HG02870 (cell line): ENCODE results near the gene BANF2.
A peak's percentile ranks its signal among the peaks of the same experiment; 100 is the strongest.
"Not testable (repeated sequence)": the region's sequence is repeated elsewhere in the genome, so short reads cannot be mapped to it uniquely, and the experiment has no call there.

Experiments used
- ATAC-seq: cut with Tn5 transposase; IDR thresholded peaks from one replicate; pipeline ENCODE4 v1.9.1; 2021; ENCODE audit warnings: mild to moderate bottlenecking, moderate library complexity; ENCODE audit not compliant: unreplicated experiment

BANF2 gene

DNA sequence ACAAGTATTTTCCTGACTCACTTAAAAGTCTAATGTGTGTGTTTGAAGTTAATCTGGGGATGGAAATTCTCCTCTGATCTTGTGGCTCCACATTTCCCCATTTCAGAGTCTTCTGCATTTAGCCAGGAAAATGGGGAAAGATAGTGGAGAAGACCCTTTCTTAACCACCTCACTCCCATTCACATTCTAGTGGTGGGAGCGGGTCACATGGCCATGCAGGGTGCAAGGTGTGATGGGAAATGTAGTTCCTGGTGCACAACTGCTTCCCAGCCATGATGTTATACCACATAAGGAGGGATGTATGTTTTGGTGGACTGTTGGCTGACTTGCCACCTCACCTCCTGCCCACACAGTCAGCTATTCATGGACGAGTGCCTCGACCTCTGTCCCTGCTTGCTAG lies 61.8 kb downstream of the BANF2 start:
- ATAC-seq: no peak

DNA sequence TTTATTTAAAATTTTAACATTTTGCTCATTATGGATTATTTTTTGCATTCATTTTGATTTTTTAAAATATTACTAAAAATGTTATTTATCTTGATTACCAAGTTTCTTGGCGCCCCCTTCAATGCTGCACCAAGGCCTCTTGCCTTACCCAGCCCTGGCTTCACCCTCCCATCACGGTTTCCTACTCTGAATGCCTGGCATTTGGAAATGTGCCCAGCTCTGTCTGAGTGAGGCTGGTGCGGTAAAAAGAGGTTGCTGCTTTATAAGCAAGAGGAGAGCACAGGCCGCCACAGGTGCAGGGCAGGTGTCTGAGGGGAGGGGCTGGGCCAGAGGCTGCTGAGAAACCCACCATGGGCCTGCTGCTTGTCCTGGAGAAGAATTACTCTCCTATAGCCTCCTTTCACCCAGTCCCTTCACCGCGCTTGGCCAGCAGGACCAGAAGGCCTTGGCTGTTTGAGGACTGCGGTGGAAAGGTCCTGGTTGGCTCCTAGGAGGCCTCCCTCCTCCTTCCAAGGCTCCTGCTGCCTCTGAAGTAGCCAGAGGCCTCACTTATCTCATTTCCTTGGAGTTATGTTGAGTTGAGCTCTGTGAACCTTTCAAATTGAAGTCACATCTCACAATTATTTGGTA lies 62.6 kb downstream of the BANF2 start:
- no peak for ATAC-seq

DNA sequence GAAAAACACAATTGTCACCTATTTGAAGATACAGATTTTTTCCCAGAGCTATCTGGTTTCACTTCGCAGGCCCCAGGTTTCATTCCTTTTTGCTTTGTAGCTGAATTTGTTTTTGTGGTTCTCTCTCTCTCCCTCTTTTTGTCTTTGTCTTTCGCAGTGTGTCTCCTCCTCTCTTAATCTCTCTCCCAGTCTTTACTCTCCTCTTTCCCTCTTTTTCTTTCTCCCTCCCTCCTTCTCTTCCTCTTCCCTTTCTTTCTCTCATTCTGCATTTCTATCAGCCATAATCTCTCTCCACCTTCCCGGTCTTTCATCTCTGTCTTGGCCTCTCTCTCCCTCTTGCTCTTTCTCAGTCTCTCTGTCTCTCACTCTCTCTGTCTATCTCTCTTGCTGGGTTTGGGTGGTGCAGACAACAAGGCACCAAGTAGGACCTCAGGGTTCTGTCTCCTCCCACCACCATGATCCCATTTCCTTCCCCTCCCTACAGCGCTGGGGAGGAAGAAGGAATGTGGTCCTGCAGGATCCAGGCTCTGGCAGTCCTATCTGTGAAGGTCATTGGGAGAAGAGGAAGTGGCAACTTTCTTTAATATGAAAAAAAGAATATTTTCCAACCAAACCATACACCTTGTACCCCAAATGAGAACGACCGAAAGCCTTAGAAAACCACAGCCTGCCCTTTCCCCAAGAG lies 63.2 kb downstream of the BANF2 start:
- ATAC-seq: no peak

DNA sequence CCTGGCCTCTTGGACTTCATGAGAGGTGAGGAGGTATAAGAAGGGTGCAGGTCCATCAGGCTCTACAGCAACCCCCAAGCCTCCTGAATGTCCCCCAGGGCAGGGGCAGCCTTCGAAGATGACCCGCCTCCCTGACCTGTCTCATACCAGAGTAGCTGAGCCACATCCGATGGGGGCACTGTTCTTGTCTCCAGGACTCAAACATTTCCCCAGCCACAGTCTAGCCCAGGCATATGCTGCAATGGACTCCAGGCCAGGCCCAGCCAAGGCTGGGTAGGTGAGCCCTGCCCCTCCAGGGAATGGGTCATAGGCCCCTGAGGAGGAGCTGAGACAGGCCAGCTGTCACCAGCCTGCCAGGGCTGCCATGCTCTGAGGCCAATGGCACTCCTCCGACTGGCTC lies 65.3 kb downstream of the BANF2 start:
- ATAC-seq: no peak

DNA sequence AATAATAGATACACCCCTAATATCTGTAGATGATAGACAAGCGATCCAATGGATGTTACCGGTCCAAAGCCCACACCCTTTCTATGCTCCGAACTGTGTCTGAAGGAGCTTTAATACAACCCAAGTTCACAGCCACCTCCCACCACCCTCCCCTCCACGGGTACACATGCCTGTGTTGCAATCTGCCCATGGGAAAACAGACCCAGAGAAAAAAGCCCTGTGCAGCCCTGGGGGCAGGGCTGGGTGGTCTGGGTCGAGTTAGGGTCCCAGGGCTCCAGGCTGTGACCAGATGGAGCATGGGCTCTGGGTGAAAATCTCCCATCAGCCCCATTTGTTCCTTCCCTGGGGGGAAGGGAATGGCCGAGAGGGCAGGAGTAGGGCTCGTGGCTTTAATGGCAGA lies 65.8 kb downstream of the BANF2 start:
- no peak for ATAC-seq

DNA sequence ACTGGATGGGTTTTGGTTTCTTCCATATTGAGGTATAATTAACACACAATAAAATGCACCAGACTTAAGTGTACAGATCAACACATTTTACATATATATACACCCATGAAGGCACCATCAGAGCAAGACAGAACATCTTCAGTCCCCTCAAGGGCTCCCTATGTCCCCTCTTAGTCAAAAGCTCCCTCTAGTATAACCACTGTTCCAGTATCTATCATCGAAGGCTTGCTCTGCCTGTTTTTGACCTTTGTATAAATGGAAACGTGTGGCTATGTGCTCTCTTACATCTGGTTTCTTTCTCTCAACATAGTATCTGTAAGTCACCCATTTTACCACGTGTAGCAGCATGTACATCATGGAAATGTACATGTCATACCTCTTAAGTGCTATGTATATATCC lies 66.5 kb downstream of the BANF2 start:
- no peak for ATAC-seq

DNA sequence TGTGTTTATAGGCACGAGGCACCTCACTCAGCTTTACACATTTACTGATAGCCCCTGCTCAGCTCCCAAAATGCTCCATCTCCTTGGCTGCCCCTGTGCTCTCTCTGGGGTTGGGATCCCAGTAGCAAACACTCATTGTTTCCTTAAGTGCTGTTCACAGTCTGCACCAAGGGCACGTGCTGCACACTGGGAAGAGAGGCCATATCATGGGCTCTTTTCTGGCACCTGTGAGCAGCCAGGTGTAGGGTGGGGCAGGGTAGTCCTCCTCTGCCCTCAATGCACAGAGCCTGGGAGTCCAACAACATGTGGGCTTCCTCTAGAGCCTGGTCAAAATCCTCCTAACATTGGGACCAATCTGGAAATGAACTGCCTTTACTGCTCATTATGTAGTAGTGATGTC lies 67.9 kb downstream of the BANF2 start:
- ATAC-seq: no peak

DNA sequence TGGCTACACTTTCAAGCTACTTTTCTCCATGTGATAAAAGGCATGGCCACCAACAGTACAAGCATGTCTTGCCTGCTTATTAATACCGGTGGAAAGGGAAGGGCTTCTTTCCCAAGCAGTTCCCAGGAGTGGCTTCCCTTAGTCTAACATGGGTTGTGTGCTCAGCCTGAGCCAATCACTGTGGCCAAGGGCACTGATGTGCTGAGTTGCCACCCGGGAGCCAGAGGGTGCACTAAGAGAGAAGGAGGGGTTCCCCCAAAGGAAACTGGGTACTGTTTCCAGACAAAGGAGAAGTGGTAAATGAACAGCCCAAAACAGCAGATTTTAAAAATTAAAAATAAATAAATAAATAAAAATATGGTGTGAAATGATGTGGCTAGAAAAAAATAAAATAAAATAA lies 68.5 kb downstream of the BANF2 start:
- ATAC-seq: no peak

DNA sequence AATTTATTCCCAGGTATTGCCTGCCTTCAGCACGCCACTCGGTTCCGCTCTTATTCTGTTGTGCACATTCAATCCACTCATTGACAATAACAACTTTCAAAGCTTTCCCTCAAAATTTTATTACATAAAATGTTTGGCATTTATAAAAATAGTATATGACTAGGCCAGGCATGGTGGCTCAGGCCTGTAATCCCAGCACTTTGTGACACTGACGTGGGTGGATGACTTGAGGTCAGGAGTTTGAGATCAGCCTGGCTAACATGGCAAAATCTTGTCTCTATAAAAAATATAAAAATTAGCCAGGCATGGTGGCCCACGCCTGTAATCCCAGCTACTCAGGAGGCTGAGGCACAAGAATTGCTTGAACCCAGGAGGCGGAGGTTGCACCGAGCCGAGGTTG lies 70.0 kb downstream of the BANF2 start:
- ATAC-seq: not testable (repeated sequence)

DNA sequence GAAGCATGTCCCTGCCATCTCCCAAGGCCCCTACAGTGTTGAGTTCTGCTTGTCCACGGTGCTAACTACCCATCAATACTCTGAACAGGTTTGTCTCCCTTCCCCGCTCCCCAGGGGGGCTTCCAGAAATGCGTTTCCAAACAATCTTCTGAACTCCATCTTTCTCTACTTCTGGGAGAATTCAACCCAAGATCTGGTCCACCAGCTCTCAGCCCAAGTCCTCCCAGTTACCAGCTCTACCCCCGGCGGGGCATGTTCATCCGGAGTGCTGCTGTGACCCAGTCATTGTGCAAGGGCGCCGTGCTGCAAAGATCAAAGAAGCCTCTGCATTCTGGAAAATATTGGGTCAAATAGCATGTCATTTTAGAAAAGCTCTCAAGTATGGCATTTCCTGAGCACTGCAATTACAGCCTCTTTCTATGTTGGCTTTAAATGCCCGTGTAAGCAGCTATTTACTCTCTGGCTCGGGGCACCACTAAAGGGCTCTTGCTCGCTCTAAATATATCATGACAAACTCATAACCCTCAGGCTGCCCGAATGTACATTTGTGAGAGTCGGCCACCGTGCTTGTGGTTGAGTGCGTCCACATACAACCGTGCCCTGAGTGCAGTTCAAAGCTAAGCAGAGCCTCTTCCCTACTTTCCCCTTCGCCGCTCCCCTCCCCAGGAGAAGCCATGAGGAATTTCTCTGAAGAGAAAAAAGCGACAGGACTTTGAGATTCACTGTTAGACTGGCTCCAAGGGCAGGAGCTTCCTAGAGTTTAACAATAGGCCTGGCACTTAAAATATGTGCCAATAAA lies 71.6 kb downstream of the BANF2 start:
- no peak for ATAC-seq

DNA sequence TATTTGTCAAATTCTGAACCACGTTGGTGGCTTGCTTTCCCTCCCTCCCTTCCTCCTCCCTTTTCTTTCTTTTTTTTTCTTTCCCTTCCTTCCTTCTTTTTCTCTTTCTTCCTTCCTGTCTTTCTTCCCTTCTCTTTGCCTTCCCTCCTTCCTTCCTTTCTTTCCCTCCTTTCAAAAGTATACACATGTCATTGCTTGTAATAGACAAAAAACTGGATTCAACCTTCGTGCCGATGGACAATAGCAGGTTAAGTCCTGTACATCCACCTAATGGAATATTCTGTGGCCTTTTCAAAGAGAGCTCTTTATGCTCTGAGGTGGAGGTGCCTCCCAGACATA lies 72.2 kb downstream of the BANF2 start:
- no peak for ATAC-seq

DNA sequence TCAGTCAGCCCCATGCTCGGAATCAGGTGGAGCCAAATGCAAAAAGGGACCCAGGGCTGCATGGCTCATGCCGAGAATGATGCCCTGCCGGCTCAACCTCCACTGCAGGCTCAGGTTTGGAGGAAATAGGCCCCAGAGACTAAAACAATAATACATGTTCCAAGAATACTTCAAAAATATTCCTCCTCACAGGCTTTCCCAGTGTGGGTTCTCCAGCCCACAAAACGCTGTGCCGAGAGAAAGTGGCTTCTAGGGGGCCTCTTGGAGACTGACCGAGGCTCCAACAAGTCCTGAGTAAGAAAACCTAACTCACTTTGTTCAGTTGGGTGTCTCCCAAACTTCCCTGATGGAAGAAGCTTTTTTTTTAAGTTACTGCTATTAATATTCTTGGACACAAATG lies 73.9 kb downstream of the BANF2 start:
- no peak for ATAC-seq

DNA sequence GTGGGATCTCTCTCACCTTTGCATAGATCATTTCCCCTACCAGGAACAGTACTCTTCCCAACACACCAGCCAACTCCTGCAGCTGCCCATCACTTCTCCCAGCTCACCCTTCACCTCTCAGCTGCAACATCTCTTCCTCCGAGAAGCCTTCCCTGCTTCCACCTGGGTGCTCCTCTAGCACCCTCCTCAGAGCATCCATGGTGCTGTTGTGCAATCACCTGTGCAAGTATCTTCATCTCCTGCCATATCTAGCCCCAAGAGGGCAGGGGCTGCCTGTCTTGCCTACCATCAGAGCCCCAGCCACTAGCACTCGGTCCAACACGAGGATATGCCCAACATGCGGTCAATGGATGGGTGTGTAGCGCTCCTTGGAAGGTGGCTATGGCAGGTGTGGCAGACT lies 75.8 kb downstream of the BANF2 start:
- ATAC-seq: no peak

DNA sequence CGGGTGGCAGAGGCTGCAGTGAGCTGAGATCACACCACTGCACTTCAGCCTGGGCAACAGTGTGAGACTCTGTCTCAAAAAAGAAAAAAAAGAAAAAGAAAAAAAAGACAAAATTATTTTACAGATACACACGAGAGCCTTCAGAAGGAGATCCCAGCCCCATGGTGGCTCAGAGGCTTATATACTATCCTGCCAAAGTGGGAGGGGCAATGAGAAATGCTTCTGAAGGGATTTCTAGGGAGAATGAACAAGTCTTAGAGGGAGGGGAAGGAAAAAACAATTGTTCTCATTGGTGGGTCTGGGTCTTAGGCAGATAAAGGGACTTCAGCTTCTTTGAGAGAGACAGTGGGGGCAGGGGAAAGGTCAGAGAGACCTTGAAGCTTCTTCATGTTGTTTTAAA lies 76.8 kb downstream of the BANF2 start:
- ATAC-seq: no peak

DNA sequence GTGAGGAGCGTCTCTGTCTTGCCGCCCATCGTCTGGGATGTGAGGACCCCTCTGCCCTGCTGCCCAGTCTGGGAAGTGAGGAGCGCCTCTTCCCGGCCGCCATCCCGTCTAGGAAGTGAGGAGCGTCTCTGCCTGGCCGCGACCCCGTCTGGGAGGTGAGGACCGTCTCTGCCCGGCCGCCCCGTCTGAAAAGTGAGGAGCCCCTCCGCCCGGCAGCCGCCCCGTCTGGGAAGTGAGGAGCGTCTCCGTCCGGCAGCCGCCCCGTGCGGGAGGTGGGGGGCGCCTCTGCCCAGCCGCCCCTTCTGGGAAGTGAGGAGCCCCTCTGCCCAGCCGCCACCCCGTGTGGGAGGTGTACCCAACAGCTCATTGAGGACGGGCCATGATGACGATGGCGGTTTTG lies 79.2 kb downstream of the BANF2 start:
- ATAC-seq: not testable (repeated sequence)

DNA sequence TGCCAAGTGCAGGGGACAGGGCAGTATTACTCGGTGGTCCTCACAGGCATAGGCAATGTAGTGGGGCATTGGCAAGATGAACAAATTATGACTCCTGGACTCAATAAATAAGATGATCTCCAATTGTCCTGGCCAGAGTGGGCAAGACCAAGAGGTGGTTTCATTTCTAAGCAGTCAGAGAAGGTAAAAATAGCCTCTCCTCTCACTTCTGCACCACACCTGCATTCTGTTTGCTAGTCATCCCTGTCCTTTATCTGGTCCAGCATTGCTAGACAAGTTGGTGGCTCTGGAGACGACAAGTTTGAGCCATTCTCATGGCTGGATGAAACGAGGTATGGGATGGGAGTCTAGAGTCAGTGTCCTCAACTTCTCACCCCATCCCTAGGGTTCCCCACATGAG lies 83.0 kb downstream of the BANF2 start:
- peak; percentile 92 for ATAC-seq

DNA sequence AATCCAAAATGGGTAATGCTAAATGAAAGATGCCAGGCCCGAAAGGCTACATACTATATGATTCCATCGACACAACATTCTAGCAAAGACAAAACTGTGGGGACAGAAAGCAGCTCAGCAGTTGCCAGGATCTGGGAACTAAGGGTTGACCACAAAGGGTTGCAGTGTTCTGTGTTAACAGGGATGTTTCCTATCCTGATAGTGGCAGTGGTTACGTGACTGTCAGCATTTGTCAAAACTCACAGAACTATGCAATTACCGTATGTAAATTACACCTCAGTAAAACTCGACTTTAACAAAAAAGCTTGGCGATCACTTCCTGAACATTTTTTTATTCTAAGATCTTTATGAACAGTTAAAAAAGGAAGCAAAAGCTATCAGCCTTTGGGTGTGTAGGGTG lies 83.9 kb downstream of the BANF2 start:
- no peak for ATAC-seq

DNA sequence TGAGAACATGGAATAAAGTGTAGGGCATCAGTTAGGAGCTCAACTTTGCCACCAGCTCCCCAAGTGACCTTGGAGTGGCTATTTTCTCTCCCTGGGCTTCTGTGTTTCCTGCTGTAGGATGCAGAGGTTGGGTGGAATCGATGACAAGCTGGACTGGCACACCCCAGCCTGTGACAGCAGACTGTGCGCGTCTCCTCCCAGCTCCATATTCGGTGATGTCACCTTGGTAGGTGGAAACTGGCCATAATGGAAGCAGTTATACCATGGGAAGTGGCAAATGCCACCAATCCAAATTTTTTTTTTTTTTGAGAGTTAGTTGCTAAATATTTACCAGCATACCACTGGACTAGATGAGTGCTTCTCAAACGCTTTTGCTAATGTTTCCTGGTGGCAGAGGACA lies 85.2 kb downstream of the BANF2 start:
- ATAC-seq: no peak
